ENCODE results near the gene NPRL2. TPM values are rescaled to one million over a fixed set of nuclear protein-coding genes. Genes with fewer than 3 reads are reported as not detected.

Gene NPRL2
- total and polyA plus RNA-seq, 9 of the 15 experiments (the other 6 are each of a cell fraction or from before 2014, with no cell fraction given) = 17.4 to 40.4 (median 24.4) TPM

DNA sequence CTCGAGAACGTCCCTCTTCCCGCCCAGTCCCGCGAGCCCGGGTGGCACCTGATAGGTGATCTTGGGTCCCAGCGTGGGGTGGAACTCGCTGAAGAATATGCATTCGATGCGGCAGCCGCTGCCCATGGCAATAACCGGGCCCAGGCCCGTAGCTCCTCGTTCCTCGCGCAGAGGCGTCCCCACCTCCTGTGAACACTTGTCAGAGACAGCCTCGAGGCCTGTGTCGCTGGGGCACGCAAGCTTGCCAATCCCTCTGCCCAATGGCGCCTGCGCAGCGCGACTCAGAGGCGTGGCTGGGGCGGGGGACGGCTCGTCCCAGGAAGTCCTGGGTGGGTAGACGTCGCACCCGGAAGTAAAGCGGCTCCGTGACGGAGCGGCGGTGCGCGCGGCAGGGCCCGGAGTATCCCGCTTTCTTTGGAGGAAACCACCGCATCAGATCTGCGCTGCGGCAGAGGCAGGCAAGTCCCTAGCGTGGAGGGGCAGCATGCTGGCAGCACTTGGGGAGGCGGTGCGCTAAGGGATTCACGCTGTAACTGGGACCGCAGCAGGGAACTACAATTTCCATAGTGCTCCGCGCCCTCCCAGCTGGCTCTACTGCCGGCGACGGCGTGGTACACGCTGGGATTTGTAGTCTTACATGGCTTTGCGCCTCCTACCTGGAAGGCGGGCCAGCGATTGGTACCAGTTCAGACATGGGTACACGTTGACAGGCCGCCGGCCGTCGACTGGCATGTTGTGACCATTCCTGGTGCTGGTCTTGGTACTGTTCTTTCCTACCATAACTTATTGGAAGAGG lies at the start of gene NPRL2, which contains the start of gene CYB561D2 (continued):
- TF ChIP-seq, protein P1, sequence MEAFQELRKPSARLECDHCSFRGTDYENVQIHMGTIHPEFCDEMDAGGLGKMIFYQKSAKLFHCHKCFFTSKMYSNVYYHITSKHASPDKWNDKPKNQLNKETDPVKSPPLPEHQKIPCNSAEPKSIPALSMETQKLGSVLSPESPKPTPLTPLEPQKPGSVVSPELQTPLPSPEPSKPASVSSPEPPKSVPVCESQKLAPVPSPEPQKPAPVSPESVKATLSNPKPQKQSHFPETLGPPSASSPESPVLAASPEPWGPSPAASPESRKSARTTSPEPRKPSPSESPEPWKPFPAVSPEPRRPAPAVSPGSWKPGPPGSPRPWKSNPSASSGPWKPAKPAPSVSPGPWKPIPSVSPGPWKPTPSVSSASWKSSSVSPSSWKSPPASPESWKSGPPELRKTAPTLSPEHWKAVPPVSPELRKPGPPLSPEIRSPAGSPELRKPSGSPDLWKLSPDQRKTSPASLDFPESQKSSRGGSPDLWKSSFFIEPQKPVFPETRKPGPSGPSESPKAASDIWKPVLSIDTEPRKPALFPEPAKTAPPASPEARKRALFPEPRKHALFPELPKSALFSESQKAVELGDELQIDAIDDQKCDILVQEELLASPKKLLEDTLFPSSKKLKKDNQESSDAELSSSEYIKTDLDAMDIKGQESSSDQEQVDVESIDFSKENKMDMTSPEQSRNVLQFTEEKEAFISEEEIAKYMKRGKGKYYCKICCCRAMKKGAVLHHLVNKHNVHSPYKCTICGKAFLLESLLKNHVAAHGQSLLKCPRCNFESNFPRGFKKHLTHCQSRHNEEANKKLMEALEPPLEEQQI (IDR thresholded peaks at IDR 0.05) = no peak
- TF ChIP-seq SMAD1 (IDR thresholded peaks at IDR 0.05; ENCODE audit: low read depth, low read length, partially characterized antibody) (no peak), POLR2H (tag; IDR thresholded peaks at IDR 0.05; ENCODE audit: low read depth) (no peak), TEAD1 (CRISPR knock-in tag; IDR thresholded peaks at IDR 0.05) (0 out of 4 replicates have a peak, but pooled peaks of 1 of the 2 experiments have one; percentile 62), MEF2A (IDR thresholded peaks at IDR 0.05; ENCODE audit: control insufficient read depth, low read depth, low read length) (no peak), KAT7 (CRISPR knock-in tag; IDR thresholded peaks at IDR 0.05; ENCODE audit: borderline replicate concordance) (0 out of 2 replicates have a peak, but pooled peaks have one; percentile 37), MYBL2 (IDR thresholded peaks at IDR 0.05; ENCODE audit: low read depth) (no peak), MYBL2 (CRISPR knock-in tag; IDR thresholded peaks at IDR 0.05; ENCODE audit: borderline replicate concordance) (no peak), ZNF778 (CRISPR knock-in tag; IDR thresholded peaks at IDR 0.05) (no peak), KAT8 (IDR thresholded peaks at IDR 0.05; ENCODE audit: low read depth) (no peak), ELF2 (CRISPR knock-in tag; IDR thresholded peaks at IDR 0.05) (peak; percentile 95), NELFE (IDR thresholded peaks at IDR 0.05; ENCODE audit: insufficient read depth, insufficient read length) (no peak), CAMTA2 (CRISPR knock-in tag; conservative IDR thresholded peaks at IDR 0.05) (no peak), ARNT (IDR thresholded peaks at IDR 0.05) (no peak), TAF15 (IDR thresholded peaks at IDR 0.05; ENCODE audit: low read depth, low read length) (no peak), SPI1 (IDR thresholded peaks at IDR 0.05; ENCODE audit: borderline replicate concordance, low read depth, low read length) (no peak), RBM22 (IDR thresholded peaks at IDR 0.05; ENCODE audit: low read depth, low read length, poor library complexity, severe bottlenecking) (no peak), HEY1 (CRISPR knock-in tag; IDR thresholded peaks at IDR 0.05; ENCODE audit: borderline replicate concordance) (no peak), ZNF3 (CRISPR knock-in tag; IDR thresholded peaks at IDR 0.05) (no peak), ZNF76 (CRISPR knock-in tag; IDR thresholded peaks at IDR 0.05; ENCODE audit: borderline replicate concordance) (peak; percentile 75; the same call in 1 of the 2 replicates), MYNN (IDR thresholded peaks at IDR 0.05) (peak; percentile 62; the same call in 1 of the 2 replicates), MYNN (CRISPR knock-in tag; IDR thresholded peaks at IDR 0.05) (no peak), SAP30 (IDR thresholded peaks at IDR 0.05; ENCODE audit: borderline replicate concordance, insufficient read depth, low read depth, low read length, poor library complexity, severe bottlenecking) (peak; percentile 84), ZNF217 (CRISPR knock-in tag; IDR thresholded peaks at IDR 0.05) (no peak), LARP7 (IDR thresholded peaks at IDR 0.05) (no peak), ZNF12 (CRISPR knock-in tag; IDR thresholded peaks at IDR 0.05) (no peak; the same call in 1 of the 2 replicates)

Measured in K562 (cell line).